ENCODE data around the gene SPINT3.

DNA sequence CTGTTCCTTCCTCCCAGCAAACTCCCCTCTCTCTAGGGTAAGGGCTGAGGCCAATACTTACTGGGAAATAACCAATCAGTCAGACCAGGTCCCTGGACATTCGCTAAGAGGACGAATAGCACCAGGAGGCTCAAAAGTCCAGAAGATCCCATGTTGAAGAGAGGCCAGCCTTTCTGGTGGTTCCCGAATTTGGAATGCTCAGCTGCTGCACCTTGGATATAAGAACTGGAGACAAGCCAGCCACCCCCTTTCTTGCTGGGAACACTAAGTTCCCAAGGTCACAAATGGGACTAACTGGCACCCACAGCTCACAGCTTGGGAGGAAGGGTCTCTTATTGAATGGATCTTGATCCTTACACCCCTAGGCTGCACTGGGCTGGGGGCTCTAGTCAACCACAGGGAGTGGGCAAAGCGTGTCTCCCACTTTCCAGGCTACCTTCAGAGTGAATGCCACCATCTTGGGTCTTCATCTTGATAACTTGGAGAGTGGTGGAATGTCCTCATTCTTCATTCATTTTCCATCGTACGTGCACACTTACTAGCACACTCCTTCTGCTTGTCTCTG, 31.9 kb upstream of the SPINT3 start, which contains the start of gene EPPIN:
- TF ChIP-seq, protein P1, sequence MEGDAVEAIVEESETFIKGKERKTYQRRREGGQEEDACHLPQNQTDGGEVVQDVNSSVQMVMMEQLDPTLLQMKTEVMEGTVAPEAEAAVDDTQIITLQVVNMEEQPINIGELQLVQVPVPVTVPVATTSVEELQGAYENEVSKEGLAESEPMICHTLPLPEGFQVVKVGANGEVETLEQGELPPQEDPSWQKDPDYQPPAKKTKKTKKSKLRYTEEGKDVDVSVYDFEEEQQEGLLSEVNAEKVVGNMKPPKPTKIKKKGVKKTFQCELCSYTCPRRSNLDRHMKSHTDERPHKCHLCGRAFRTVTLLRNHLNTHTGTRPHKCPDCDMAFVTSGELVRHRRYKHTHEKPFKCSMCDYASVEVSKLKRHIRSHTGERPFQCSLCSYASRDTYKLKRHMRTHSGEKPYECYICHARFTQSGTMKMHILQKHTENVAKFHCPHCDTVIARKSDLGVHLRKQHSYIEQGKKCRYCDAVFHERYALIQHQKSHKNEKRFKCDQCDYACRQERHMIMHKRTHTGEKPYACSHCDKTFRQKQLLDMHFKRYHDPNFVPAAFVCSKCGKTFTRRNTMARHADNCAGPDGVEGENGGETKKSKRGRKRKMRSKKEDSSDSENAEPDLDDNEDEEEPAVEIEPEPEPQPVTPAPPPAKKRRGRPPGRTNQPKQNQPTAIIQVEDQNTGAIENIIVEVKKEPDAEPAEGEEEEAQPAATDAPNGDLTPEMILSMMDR (IDR thresholded peaks at IDR 0.05), result no peak
- TF ChIP-seq POLR2A (IDR thresholded peaks at IDR 0.05), result no peak

Data from lower leg skin (tissue), 3 donors.